ENCODE data around the gene TIMM13. TPM values are rescaled to one million over a fixed set of nuclear protein-coding genes. Genes with fewer than 3 reads are reported as not detected.

The TIMM13 gene
- polyA plus RNA-seq, 3 donors: 17.3 to 89.3 (median 72.4) TPM

DNA sequence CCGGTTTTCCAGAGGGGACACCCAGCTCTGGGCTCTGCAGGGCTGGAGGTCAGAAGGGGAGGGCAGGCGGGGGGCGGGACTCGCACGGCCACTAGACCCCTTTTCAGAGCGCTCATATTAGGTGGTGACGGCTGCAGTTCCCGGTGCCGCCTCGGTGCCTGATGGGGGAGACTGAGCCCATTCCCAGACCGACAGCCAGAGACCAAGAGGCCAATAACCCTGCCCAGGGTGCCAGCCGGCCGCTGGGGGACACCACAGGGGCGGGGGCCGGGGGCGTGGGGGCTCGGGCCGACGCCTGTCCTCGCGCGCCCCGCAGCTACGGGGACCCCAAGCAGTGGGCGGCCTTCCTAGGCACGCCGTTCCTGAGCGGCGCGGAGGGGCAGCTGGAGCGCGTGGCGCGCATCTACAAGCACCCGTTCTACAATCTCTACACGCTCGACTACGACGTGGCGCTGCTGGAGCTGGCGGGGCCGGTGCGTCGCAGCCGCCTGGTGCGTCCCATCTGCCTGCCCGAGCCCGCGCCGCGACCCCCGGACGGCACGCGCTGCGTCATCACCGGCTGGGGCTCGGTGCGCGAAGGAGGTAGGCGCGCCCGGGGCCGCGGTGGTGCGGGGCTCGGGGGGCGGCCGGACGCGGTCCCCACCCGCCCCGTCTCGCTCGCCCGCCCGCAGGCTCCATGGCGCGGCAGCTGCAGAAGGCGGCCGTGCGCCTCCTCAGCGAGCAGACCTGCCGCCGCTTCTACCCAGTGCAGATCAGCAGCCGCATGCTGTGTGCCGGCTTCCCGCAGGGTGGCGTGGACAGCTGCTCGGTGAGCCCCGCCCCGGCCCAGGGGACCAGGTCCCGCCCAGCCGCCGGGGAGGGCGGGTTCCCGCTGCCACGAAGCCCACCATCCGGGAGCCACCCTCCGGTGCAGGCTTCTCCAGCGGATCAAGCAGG lies 2.4 kb downstream of the TIMM13 start:
- peaks cover 0 to 2% (median 0%) of the 10 kb centered on the region in 3 donors for H3K27me3 Mint-ChIP-seq (ENCODE audit: low read depth in 3 of 3)
- peak in 1 of 3 donors; percentile 4 for DNase-seq
- H3K4me1 ChIP-seq (ENCODE audit: control insufficient read depth in 1 of 2, insufficient read depth in 2 of 2, low read length in 2 of 2): peaks cover 21 to 28% of the 10 kb centered on the region in 2 donors
- H3K27ac ChIP-seq (ENCODE audit: low read depth in 1 of 2, low read length in 2 of 2): no peak overlapping the region
- H3K4me3 ChIP-seq (replicated peaks in 1 of 3; ENCODE audit: low read depth in 2 of 3, low read length in 3 of 3): no peak overlapping the region
- H4K20me1 ChIP-seq (ENCODE audit: insufficient read depth, low read length): peaks cover 32% of the 10 kb centered on the region
- no peaks in the 10 kb centered on the region for H3K9me3 Mint-ChIP-seq
- H2AFZ ChIP-seq (ENCODE audit: insufficient read depth, low read depth, low read length, poor library complexity, severe bottlenecking): no peak overlapping the region
- peaks cover 2 to 21% of the 10 kb centered on the region in 2 donors for H3K36me3 ChIP-seq (replicated peaks in 1 of 2; ENCODE audit: control insufficient read depth in 1 of 2, insufficient read depth in 2 of 2, low read length in 2 of 2)
- no peaks in the 10 kb centered on the region for H3K9me3 ChIP-seq (replicated peaks in 1 of 2; ENCODE audit: control insufficient read depth in 1 of 2, insufficient read depth in 1 of 2, low read length in 2 of 2)
- TF ChIP-seq, protein P1, sequence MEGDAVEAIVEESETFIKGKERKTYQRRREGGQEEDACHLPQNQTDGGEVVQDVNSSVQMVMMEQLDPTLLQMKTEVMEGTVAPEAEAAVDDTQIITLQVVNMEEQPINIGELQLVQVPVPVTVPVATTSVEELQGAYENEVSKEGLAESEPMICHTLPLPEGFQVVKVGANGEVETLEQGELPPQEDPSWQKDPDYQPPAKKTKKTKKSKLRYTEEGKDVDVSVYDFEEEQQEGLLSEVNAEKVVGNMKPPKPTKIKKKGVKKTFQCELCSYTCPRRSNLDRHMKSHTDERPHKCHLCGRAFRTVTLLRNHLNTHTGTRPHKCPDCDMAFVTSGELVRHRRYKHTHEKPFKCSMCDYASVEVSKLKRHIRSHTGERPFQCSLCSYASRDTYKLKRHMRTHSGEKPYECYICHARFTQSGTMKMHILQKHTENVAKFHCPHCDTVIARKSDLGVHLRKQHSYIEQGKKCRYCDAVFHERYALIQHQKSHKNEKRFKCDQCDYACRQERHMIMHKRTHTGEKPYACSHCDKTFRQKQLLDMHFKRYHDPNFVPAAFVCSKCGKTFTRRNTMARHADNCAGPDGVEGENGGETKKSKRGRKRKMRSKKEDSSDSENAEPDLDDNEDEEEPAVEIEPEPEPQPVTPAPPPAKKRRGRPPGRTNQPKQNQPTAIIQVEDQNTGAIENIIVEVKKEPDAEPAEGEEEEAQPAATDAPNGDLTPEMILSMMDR (IDR thresholded peaks at IDR 0.05): no peak
- 95% methylated on average over 93 of the region's 101 CpGs for WGBS (ENCODE audit: insufficient coverage)
- no peak overlapping the region for H3K4me3 Mint-ChIP-seq
- no peak overlapping the region for H3K4me2 ChIP-seq (replicated peaks; ENCODE audit: extremely low read depth, low read length, poor library complexity, severe bottlenecking)
- peaks cover 0 to 15% of the 10 kb centered on the region in 2 donors for H3K36me3 Mint-ChIP-seq
- H3K4me1 Mint-ChIP-seq: peaks cover 19% of the 10 kb centered on the region
- H3K27ac Mint-ChIP-seq: no peak overlapping the region
- intact Hi-C loops (cut with micrococcal nuclease): no loop called here
- peaks cover 25% of the 10 kb centered on the region for H3K79me2 ChIP-seq (ENCODE audit: insufficient read depth, low read length)
- H3K9ac ChIP-seq (ENCODE audit: insufficient read depth, low read length, poor library complexity, severe bottlenecking): no peak overlapping the region
- H3K27me3 ChIP-seq (ENCODE audit: control insufficient read depth in 2 of 2, insufficient read depth in 2 of 2, low read length in 2 of 2): no peaks in the 10 kb centered on the region

DNA sequence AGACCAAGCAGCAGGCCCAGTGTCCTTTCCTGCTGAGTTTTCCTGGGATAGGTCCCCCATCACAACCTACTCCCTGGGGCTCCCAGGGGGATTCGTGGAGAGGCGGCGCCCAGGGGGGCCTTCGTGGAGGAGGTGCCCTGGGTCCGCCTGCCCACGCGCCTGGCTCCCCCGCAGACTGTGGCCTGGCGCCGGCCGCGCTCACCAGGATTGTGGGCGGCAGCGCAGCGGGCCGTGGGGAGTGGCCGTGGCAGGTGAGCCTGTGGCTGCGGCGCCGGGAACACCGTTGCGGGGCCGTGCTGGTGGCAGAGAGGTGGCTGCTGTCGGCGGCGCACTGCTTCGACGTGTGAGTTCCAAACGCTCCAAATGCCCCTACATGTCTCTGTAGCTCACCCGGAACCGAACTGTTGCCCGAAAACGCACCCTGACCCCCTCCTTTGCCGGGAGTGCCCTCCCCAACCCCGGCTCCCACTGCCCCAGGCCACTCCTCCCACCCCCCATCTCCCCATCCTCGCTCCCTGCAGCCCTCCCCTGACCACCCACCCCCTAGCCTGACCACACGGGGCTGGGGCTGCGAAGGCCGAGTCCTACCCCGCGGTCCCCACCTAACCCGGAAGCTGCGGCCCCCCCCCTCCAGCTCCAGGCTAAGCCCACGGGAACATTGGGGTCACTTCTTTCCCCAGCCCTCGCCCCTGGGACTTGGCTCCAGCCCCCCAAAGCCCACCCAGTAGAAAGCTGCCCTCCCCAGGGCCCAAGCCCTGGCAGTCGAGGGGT lies 3.3 kb downstream of the TIMM13 start:
- intact Hi-C loops (cut with micrococcal nuclease): no loop called here
- DNase-seq: peak in 1 of 3 donors; percentile 2
- 61% methylated on average over 34 of the region's 46 CpGs for WGBS (ENCODE audit: insufficient coverage)

More for the DNA sequence above, 3.3 kb downstream of the TIMM13 start:
- TF ChIP-seq, protein P1 (IDR thresholded peaks at IDR 0.05): no peak
- no peak overlapping the region for H3K9ac ChIP-seq (ENCODE audit: insufficient read depth, low read length, poor library complexity, severe bottlenecking)
- H3K4me2 ChIP-seq (replicated peaks; ENCODE audit: extremely low read depth, low read length, poor library complexity, severe bottlenecking): no peak overlapping the region
- H3K36me3 ChIP-seq (replicated peaks in 1 of 2; ENCODE audit: control insufficient read depth in 1 of 2, insufficient read depth in 2 of 2, low read length in 2 of 2): peaks cover 2 to 17% of the 10 kb centered on the region in 2 donors
- peaks cover 0 to 13% of the 10 kb centered on the region in 2 donors for H3K36me3 Mint-ChIP-seq
- peaks cover 0 to 3% (median 0%) of the 10 kb centered on the region in 3 donors for H3K27me3 Mint-ChIP-seq (ENCODE audit: low read depth in 3 of 3)
- H4K20me1 ChIP-seq (ENCODE audit: insufficient read depth, low read length): peaks cover 32% of the 10 kb centered on the region
- no peaks in the 10 kb centered on the region for H3K27me3 ChIP-seq (ENCODE audit: control insufficient read depth in 2 of 2, insufficient read depth in 2 of 2, low read length in 2 of 2)
- peaks cover 21 to 28% of the 10 kb centered on the region in 2 donors for H3K4me1 ChIP-seq (ENCODE audit: control insufficient read depth in 1 of 2, insufficient read depth in 2 of 2, low read length in 2 of 2)
- peaks cover 25% of the 10 kb centered on the region for H3K79me2 ChIP-seq (ENCODE audit: insufficient read depth, low read length)
- H2AFZ ChIP-seq (ENCODE audit: insufficient read depth, low read depth, low read length, poor library complexity, severe bottlenecking): no peak overlapping the region
- H3K27ac Mint-ChIP-seq: no peak overlapping the region
- H3K9me3 ChIP-seq (replicated peaks in 1 of 2; ENCODE audit: control insufficient read depth in 1 of 2, insufficient read depth in 1 of 2, low read length in 2 of 2): no peaks in the 10 kb centered on the region
- no peak overlapping the region for H3K27ac ChIP-seq (ENCODE audit: low read depth in 1 of 2, low read length in 2 of 2)
- H3K9me3 Mint-ChIP-seq: no peaks in the 10 kb centered on the region
- H3K4me1 Mint-ChIP-seq: peaks cover 19% of the 10 kb centered on the region
- no peak overlapping the region for H3K4me3 ChIP-seq (replicated peaks in 1 of 3; ENCODE audit: low read depth in 2 of 3, low read length in 3 of 3)
- no peak overlapping the region for H3K4me3 Mint-ChIP-seq

Measured in CD14-positive monocyte (primary cell).